Stimulated activated CD4-positive, alpha-beta T cell treated with anti-CD3 and anti-CD28 coated beads, TNF-alpha, amount 100 ng/mL, for 1 hour (primary cell): ENCODE data around the gene AFF3.

Source experiments
- DNase-seq, 3 donors: peaks; one replicate each; pipeline ENCODE4 v3.0.0-alpha.2; 2020; ENCODE audit warnings: low read depth in 3 of 3, low spot score in 1 of 3

Gene AFF3

DNA sequence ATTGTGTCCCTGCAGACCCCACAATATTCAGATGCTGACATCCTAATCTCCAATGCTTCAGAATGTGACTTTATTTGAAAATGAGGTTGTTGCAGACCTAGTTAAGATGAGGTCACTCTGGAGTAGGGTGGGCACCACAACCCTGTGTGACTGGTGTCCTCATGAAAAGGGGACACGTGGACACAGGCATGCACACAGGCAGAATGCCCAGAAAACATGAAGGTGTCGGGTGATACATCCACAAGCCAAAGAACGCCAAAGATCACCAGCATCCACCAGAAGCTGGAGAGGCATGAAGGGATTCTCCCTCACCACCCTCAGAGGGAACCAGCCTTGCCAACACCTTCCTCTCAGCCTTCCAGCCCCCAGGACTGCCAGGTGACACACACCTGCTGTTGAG, 69.3 kb downstream of the AFF3 start:
- no peak for DNase-seq

DNA sequence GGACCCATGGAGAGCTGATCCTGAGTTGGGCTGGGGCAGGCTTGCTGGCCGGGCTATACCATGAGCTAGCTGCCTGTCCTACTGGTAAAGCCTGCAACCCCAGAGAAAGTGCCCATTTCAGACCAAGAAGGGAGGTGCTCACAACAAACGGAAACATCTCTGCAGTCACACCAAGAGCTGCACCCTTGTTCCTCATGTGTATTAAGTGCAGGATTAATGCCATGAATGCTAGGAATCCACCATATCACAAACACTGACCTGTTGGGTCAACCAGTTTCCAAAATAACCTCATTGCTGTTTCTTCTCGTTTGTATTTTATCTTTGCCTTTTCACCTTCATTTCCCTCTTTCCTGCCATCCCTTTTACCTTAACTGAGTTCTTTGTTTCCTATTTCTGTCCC, 69.9 kb downstream of the AFF3 start:
- DNase-seq: no peak

DNA sequence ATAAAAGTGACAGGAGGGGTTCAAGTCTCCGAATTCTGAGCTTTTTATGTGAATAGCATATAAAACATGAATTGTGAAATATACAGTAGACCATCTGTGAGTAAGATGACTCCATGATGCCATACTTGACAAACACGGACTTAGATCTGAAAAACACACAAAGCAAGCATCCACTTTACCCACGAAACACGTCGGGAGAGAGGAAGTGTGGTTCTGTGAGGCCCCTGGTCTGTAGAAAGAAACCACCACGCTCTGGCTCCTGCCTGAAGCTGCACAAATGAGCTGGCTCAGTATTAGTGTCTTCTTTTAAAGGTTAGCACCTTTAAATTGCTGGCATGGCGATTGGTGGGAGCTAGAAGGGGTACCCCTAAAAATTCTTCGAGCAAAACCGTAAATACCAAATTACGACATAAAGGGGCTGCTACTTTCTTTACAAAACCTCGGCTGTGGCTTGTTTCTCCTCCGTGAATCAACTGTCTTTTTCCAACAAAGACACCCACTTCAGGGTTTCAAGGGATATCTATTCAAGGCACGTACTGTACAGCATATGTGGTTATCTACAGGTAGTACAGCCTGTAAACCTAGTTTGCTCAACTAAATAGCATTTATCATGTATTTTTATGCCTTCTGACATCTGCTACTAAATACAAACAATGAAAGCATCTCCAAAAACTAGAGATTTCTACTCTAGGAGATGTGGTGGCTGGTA, 70.9 kb downstream of the AFF3 start:
- no peak for DNase-seq

DNA sequence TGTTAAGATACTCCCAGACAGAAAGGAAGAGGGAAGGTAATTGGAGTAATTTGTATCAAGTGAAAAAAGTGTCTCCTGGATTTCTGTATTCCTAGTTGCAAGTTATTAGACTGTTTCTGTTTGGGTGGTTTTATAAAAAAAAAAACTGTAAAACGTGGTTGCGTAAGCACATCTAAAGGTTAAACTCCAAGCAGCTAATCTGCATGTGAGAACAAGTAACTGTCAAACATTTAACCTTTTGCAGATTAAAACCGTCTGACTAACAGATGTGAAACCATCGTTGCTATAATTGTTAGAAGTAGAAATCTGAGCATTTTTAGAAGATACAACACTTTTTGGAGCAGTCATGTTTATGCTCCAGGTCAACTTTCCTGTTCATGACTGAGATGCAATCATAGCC, 72.3 kb downstream of the AFF3 start:
- no peak for DNase-seq

DNA sequence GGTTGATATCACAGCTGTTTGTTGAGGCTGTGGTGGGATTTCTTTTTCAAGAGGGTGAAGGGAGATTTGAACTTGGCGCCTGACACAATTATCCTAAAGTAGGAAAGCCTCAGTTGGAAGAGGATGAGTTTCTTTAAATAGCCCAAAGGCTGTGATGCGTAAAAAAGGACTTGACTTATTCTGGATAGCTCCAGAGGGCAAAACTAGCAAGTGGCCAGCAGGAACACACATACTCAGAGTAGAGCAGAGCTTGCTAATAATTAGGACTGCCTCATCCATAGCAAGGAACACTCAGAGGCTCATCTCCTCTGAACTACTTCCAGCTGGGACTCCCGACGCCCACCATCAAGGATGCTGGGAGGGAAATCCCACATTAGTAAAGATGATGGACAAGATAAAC, 74.0 kb downstream of the AFF3 start:
- DNase-seq: no peak

DNA sequence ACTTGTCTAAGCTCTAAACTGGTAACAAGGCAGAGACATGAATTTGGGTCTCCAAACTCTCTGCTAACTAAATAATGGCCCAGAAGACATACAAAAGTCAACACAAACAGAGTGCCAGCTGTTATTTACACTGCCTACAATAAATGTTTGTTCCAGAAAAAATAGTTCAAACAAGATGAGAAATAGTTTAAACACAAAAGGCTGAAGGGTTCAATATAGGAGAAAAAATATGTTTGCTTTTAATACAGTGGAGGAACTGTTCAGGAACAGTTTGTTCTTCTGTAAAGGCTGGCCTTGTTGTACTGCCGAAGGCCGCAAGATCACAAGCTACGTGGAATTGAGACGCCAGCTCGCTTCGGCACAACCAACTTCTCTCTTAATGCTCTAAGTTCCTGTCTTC, 74.6 kb downstream of the AFF3 start:
- DNase-seq: no peak

DNA sequence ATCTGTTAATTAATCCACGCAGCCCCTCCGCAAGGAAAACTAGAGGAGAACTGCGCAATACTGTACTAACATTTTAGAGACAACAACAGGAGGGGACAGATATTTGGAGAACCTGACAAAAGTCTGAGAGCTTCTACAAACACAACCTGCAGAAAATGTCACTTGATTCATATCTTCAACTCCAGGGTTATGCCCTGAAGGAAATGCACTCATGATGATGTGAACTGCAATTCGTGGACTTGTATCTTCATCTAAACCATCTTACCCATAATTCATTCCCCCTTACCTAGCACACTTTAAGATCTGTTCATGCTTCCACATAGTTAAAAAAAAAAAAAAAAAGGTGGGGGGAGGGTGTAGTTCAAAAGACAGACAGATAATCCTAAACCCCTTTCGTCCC, 75.5 kb downstream of the AFF3 start:
- DNase-seq: no peak

DNA sequence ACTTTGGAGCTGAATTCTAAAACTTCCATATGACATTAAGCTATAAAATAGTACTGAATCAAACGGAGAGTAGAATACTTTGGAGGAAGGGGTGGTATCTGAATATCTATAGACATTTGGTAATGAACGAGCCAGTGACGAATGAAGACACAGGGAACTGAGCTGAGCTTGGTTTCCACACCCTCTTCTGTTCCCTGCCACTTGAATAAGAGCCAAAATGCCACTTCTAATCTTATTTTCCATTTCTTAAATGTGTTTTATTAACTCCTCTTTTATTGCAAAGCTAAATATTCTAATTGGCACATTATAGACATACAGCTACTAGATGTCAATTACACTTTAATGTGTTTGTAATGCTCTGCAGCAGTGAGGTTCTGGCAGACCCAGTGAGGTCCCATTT, 76.1 kb downstream of the AFF3 start:
- DNase-seq: no peak

DNA sequence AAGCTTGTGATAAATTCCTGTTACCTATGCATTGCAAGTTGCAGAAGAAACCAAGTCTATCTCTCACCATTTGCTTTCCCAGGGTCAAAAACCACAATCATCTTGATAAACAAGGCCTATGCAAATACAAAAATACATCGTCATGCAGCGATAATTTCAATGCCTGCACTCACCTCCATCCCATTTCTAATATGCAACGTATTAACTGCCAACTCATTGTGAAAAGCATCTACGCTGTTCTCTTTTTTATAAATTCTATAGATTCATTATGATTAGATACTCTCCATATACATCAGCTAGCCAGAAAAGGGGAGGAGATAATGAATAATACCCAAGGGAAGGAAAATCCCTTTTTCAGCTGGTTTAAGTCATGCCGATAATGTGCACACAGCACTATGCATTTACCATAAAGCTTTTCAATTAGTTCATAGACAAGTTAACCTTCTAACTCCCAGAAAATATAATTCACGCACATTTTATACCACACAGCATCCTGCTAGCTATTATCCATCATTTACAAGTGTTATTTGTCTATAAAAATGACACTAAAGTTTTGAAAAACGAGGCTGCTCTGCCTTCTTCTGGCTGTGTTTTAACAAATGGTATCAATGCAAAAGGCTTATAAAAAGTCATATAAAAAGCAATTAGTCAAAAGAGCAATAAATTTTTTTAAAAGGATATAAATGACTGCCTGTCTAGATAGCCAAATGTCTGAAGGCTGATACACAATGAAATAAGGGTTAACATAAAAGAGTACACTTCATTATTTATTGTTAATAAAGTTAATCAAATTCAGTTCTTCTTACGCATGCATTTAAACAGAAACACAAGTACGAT, 77.6 kb downstream of the AFF3 start:
- DNase-seq: no peak

DNA sequence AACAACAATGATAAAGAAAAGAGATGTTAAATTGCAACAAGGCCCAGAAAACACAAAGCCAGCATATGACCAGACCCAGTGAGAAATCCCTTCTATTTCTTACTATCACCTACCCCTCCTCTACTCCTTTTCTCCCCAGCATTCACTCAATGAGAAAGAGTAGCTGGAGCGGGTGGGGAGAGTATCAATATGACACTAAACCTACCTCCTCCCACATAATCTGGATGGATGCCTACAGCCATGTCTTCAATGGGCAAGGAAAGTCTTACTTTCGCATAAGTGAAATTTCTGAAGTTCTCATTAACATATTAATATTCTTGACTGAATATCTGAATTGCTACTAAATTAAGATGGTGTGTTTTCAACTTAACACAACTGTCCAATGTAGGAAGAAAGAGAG, 78.2 kb downstream of the AFF3 start:
- no peak for DNase-seq

DNA sequence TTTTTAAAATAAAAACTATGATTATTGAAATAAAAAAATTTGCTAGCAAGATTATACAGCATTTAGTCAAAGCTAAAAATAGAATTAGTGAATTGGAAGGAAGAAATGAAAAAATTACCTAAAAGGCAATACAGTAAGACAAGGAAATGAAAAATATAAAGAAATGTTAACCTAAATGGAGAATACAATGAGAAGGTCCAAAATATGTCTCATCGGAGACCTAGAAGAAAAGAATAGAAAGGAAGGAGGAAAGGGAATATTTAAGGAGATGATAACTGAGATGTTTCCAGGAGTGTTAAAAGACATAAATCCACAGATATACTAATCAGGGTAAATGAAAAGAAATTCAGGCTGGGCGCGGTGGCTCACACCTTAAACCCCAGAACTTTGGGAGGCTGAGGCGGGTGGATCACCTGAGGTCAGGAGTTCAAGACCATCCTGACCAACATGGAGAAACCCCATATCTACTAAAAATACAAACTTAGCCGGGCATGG, 78.9 kb downstream of the AFF3 start:
- DNase-seq: no peak

DNA sequence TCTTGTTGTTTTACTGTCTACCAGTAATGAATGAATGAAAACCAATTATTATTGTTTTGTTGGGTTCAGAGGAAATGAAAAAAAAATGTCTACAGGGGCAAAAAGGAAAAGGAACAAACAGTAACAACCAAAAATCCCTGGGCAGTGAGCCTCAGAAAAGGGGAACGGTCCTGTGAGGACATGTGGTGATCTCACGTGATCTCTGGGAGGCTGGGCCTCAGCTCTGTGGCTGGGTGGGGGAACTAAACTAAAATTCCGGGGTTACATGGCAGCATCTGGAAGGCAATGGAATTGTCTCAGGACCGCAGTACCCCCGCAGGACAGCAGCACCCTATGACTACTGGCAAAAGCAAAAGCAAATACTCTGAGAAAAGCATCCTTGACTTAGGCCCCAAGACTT, 80.1 kb downstream of the AFF3 start:
- DNase-seq: no peak

DNA sequence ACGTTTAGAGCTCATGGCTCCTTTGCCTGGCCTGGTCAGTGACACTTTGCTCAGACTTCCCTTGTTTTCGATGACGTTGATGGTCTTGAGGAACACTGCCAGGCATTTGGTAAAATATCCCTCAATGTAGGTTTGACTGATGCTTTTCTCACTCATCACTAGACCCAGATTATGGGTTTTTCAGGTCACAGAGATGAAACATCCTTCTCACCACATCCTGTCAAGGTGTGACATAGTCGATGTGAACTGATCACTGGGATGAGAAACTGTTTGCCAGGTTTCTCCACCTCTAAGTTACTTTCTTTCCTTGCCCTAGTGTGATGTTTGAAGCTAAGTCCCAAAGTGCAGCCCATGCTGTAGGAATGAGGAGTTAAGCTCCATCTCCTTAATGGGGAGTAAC, 81.5 kb downstream of the AFF3 start:
- DNase-seq: no peak

DNA sequence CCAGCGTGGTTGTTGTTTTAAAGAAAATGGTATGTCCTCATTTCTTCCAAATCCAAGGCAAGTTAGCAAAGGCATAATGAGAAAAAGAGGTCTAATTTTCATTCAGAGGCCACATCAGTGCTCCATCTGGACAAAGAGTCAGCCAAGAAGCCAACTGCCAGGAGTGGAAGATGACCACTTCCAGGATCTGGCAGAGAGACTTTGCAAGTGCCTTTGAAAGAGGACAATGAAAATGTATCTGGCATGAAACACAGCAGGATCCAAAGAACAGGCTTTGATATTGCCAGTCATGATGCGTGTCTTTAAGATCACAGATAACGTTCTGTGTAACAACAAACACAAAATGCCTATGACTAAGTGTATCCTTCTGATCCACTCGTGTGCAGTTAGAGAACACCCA, 82.8 kb downstream of the AFF3 start:
- DNase-seq: no peak

DNA sequence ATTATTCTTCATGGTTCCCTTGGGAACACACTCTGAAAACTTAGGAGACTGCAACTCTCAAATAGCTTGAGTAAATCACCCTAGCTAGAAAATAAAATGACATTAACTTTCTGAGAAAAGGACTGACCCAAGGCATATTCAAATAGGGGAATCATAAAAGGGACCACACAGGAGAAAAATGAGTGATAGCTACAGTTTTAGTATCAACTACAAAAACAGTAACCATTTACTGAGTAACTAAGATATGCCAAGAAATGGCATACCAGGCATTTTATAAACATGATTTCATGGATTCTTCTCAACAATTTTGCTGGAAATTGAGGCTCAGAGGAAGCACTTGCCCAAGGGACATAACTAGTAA, 84.5 kb downstream of the AFF3 start:
- DNase-seq: no peak

DNA sequence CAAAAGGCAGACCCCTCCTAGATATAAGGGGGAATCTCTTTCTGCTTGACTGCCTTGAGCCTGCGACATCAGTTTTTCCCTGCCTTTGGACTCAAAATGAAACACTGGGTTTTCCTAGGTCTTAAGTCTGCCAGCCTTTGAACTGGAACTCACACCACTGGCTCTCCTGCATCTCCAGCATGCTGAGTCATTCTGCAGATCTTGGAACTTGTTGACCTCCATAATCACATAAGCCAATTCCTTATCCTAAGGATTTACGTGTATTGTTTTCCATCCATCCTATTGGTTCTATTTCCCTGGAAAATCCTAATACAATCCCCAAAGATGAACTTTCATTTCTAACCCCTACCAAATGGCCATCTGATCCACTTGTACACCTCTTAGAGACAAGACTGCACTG, 88.0 kb downstream of the AFF3 start:
- DNase-seq: no peak

DNA sequence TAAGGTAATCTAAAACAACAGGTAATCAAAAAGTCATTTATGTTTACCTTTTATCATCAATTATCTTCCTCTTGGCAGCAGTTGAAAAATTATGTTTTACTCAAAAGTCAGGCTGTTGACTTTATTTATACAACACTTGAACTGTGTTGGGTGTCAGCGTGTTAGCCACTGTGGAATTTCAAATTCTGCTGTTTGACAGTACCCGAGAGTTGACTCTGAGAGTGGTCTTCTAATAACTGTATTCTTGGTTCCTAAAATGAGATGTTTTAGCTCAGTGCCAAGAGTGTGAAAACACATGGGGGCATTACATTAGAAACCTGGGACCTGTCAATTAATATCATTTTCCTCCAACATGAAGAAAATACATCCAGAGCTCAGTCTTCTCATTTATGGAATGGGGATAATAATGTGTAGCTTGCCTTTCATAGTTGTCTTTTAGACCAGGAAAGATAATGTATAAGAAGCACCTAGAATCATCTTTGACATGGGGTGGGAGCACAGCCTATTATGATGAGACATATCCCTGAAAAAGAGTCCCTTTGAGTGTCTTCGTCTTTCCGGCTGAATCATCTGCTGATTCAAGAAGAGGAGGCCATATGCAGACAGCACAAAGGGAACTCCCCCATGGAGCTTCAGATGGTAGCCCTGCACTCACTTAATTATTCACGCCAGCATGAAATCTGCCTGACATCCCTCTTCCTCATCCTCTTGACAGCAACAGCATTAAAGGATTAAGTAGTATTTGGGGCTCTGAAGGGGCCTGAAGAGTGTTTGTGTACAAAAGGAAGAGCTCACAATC, 89.1 kb downstream of the AFF3 start:
- DNase-seq: no peak

DNA sequence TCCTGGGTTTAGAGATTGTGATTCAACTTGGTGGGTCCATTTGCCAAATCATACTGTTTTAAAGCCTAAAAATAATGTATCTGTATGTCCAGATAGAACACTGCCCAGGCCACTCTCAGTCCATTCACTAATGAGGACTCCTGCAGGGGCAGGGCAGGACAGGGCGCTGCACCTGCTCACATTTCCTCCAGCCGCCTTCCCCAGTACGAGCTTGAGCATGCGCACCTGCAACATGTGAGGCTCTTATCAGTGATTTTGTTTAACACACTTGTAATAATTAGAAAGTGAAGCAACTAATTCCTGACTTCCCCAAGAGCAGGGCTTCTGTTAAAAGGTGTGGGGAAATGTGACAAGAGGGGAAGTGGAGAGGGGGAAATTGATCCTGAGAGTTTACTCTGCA, 89.7 kb downstream of the AFF3 start:
- no peak for DNase-seq

DNA sequence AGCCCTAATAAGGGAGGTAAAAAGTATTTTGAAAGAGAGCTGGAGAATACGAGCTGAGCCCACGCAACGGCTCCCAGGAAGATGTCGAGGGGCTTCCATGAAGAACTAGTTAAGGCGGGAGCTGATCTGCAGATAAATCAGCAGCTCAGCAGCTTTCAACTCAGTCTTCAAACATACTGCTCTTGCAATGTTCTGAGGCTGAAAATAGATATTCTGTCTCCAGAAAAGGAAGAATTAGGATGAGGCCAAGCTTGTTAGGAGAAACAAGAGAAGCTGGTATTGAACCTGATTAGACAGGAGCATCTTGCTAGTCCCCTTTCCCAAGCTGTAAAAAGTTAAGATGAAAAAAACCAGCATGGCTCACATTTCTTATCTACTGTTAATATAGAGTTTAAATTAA, 91.1 kb downstream of the AFF3 start:
- DNase-seq: no peak

DNA sequence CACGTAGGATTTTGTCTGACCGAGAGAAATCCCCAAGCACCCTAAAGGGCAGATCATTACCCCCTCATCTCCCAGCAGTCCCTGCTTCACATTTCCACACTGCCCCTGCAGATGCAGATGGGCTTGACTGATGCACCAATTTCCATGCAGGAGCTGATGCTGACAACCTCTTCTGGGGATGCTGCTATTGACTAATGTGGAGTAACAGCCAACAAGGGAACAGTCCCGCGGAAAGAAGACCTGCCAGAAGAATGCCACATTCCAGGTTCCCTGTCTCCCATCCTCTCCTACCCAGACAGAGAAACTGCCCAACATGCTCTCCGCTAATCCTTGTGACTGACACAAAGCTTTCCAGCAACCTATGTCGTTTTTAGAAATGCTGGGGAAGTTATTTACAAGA, 91.7 kb downstream of the AFF3 start:
- no peak for DNase-seq

DNA sequence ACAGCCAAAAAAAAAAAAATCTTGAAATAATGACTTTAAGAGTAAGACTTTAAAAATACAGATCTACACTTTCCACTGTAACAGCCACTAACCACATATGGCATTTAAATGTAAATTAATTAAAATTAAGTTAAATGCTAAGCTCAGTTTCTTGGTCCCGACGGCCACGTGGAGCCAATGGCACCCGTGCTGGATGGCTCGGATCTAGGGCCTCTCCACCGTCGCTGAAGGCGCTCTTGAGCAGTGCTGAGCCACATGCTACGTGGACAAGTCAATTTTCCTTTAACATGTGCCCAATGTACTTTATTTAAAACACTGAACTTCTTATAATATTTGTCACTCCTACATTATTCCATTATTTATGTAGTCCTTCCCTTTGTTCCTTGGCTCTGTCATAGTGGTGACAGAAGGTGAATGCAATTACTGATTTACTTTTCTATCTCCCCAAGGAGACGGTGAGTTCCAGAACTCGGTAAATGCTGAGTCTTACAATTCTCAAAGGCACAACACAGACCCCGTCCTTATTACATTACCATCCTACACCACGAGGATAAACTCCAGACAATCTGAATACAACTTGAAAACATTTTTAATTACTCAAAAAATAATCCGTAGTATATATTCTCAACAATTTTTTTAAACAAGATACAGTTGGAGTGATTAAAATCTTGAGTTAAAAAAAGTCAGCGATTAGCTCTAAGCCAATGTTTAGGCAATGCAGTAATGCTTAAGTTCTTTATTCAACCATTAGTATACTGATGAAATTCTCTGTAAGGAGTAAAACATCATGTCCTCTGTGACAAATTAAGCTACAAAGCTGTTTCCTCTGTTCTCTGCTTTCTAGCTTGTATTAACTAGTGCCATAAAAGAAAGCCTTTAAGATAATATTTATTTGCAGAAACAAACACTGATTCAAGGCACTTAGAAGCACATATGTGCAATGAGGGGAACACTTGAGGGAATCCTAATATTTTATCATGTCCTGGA, 95.1 kb downstream of the AFF3 start:
- no peak for DNase-seq
